HG03457 (cell line): ENCODE measurements around the gene SOX15.
A peak's percentile ranks its signal among the peaks of the same experiment; 100 is the strongest.

ENCODE experiments used
- ATAC-seq: cut with Tn5 transposase; IDR thresholded peaks from one replicate; pipeline ENCODE4 v1.9.1; 2021; ENCODE audit warnings: moderate number of reproducible peaks; ENCODE audit not compliant: unreplicated experiment

The SOX15 gene

DNA sequence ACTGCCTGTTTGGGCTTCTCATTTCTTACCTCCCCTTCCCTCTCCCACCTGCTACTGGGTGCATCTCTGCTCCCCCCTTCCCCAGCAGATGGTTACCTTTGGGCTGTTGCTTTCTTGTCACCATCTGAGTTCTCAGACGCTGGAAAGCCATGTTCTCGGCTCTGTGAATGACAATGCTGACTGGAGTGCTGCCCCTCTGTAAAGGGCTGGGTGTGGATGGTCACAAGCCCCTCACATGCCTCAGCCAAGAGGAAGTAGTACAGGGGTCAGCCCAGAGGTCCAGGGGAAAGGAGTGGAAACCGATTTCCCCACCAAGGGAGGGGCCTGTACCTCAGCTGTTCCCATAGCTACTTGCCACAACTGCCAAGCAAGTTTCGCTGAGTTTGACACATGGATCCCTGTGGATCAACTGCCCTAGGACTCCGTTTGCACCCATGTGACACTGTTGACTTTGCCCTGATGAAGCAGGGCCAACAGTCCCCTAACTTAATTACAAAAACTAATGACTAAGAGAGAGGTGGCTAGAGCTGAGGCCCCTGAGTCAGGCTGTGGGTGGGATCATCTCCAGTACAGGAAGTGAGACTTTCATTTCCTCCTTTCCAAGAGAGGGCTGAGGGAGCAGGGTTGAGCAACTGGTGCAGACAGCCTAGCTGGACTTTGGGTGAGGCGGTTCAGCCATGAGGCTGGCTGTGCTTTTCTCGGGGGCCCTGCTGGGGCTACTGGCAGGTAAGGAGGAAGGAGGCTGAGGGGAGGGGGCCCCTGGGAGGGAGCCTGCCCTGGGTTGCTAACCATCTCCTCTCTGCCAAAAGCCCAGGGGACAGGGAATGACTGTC is 10.7 kb downstream of the SOX15 start, which contains the start of gene CD68:
CD68 (plus strand) TSS at position 638 of the 833 bp plus-strand sequence; CDS start at position 678, 40 bp downstream.
- ATAC-seq = no peak

DNA sequence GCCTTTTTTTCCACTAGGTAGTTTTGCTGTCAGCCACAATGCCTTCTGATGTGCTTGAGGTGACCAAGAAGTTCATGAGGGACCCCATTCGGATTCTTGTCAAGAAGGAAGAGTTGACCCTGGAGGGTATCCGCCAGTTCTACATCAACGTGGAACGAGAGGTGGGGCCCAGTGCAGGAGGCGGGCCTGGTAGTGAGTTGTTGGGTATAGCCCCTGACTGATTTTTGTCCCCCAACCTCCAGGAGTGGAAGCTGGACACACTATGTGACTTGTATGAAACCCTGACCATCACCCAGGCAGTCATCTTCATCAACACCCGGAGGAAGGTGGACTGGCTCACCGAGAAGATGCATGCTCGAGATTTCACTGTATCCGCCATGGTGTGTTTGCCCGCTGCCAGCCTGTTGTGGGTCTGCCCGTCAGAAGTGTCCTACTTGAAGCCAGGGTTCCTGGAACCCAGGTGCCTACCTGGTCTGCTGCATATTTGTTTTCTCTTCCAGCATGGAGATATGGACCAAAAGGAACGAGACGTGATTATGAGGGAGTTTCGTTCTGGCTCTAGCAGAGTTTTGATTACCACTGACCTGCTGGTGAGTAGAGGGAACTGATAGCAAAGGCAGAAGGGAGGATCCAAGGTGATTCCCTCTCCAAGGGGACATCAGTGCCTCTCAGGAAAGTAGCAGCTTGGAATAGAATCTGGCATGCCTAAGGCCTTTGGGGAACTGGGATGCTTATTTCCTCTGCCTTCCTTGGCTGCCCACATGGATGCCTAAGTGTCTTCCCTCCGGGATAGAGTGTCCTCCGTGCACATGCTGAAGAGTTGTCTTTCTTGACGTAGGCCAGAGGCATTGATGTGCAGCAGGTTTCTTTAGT is 12.3 kb downstream of the SOX15 start:
- ATAC-seq = no peak

DNA sequence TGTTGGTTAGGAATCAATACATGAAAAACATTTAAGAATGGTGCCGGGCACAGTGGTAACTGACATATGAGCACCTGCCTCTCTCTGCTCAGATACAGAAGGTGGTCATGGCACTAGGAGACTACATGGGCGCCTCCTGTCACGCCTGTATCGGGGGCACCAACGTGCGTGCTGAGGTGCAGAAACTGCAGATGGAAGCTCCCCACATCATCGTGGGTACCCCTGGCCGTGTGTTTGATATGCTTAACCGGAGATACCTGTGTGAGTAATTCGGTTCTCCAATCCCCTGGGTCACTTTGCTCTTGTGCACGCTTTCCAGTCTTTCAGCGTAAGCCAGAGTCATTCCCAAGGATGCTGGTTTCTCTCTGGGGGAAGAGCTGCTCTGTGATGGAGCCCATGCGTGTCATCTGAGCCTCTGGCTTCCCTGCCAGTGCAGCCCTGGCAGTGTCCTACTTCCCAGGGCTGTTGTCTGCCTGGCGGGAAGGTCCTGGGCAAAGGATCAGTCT is 13.4 kb downstream of the SOX15 start:
- ATAC-seq = no peak

GRCh38 chr17:7575959-7576358 is 13.9 kb downstream of the SOX15 start:
- no peak for ATAC-seq

- no peak for ATAC-seq
These were observed 14.4 kb downstream of the SOX15 start for GRCh38 chr17:7575481-7575883.

- ATAC-seq = no peak
These were observed 15.5 kb downstream of the SOX15 start for GRCh38 chr17:7574176-7574953.

GRCh38 chr17:7573324-7574080 is 16.4 kb downstream of the SOX15 start:
- no peak for ATAC-seq

GRCh38 chr17:7572588-7573323 is 17.1 kb downstream of the SOX15 start:
- ATAC-seq = no peak

- peak; percentile 83 for ATAC-seq
These were observed 17.6 kb downstream of the SOX15 start for GRCh38 chr17:7572338-7572587.

GRCh38 chr17:7570351-7570750 is 19.5 kb downstream of the SOX15 start:
- ATAC-seq = no peak

DNA sequence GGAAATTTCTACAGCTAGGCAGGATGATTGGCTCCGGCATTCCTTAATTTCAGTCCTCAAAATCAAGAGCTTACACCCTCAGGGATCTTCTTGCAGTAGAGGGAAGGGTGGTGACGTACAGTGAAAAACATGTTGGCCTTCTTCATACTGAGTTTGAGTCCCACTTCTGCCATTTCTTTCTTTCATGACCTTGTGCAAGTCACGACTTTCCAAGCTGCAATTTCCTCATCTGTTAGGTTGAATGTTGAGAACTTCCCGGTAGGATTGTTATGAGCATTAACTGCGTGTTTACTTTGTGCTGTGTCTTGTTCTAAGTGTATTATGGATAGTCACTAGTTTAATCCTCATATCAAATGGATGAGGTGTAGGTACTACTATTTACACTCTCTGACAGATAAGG is 20.3 kb downstream of the SOX15 start:
- no peak for ATAC-seq

GRCh38 chr17:7563115-7563869 is 26.6 kb downstream of the SOX15 start:
- no peak for ATAC-seq

- no peak for ATAC-seq
These were observed 27.7 kb downstream of the SOX15 start for GRCh38 chr17:7562208-7562605.

DNA sequence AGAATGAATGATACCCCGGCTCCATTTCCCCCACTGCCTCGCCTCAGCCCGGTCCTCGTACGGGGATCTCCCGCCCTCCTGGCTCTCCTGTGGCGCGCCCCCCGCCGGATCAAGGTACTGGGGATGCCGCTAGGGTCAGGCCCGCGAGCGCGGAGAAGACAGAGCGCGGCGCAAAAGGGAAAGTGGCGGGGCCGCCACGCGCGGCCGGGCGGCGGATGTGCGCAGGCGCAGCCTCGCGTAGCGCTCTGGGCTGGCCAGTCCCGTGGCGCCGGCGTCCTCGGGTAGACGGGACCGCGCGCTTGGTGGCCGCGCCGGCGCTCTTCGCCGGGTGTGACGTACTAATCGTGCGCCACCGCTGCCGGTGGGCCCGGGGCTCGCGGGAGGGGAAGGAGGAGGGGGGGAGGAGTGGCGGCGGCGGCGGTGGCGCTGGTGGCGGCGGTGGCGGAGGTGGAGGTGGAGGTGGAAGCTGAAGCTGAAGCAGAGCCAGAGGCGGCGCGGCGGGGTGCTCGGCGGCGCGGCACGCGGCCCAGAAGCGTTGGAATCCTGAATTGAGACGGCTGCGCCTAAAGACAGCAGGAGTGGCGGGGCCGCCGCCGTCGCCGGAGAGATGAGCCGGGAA is 28.2 kb downstream of the SOX15 start, which contains the start of gene SENP3:
SENP3 (plus strand) TSS at position 331 of the 619 bp plus-strand sequence. CDS start 1,158 bp downstream, outside the sequence.
- ATAC-seq = peak; percentile 31

DNA sequence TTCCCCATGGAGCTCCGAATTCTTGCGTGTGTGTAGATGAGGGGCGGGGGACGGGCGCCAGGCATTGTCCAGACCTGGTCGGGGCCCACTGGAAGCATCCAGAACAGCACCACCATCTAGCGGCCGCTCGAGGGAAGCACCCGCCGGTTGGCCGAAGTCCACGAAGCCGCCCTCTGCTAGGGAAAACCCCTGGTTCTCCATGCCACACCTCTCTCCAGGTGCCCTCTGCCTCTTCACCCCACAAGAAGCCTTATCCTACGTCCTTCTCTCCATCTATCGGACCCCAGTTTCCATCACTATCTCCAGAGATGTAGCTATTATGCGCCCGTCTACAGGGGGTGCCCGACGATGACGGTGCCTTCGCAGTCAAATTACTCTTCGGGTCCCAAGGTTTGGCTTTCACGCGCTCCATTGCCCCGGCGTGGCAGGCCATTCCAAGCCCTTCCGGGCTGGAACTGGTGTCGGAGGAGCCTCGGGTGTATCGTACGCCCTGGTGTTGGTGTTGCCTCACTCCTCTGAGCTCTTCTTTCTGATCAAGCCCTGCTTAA is 28.8 kb downstream of the SOX15 start:
- no peak for ATAC-seq

DNA sequence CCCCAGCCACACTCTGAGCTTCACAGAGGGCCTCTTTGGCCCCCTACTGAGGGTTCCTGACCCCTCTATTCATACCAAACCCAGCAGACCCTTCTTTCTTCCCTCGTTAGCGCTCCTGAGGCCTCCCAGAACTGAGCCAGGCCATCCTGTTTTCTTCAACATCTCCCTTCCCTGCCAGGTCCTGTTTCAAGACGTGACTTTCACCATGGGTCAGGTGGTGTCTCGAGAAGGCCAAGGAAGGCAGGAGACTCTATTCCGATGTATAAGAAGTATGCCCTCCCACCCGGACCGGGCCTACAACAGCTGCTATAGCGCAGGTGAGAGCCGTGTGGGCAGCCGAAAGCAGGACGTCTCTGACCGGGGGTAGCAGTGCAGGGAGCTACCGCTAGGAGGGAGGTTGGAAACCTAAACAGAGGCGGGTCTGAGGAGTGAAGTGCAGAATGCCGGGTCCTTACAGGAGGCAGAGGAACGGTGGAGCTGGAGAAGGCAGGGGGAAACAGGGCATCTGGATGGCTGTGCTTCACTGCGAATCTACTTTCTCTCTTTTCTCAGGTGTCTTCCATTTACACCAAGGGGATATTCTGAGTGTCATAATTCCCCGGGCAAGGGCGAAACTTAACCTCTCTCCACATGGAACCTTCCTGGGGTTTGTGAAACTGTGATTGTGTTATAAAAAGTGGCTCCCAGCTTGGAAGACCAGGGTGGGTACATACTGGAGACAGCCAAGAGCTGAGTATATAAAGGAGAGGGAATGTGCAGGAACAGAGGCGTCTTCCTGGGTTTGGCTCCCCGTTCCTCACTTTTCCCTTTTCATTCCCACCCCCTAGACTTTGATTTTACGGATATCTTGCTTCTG is 29.5 kb downstream of the SOX15 start:
- ATAC-seq = no peak
